ENCODE results near the gene MEIOSIN. TPM values are rescaled to one million over a fixed set of nuclear protein-coding genes. Genes with fewer than 3 reads are reported as not detected.

Gene MEIOSIN
- total and polyA plus RNA-seq, 9 of the 15 experiments (the other 6 are each of a cell fraction or from before 2014, with no cell fraction given): 0.06 to 2.0 (median 0.76) TPM

- TF ChIP-seq ASH1L (IDR thresholded peaks at IDR 0.05; ENCODE audit: borderline replicate concordance, low read depth, partially characterized antibody) (peak; percentile 83), TARDBP (IDR thresholded peaks at IDR 0.05) (0 out of 2 replicates have a peak, but pooled peaks have one; percentile 32), PBX2 (CRISPR knock-in tag; IDR thresholded peaks at IDR 0.05; ENCODE audit: low read depth) (no peak), PBX2 (tag; conservative IDR thresholded peaks at IDR 0.05; ENCODE audit: low read depth) (0 out of 2 replicates have a peak, but pooled peaks have one; percentile 25), ZNF644 (tag; IDR thresholded peaks at IDR 0.05; ENCODE audit: low read depth) (peak; percentile 84), KAT7 (CRISPR knock-in tag; IDR thresholded peaks at IDR 0.05; ENCODE audit: borderline replicate concordance) (no peak), CBX8 (IDR thresholded peaks at IDR 0.05; ENCODE audit: borderline replicate concordance, extremely low read depth, low read depth, low read length, poor library complexity, severe bottlenecking) (no peak), CHAMP1 (IDR thresholded peaks at IDR 0.05) (0 out of 2 replicates have a peak, but pooled peaks have one; percentile 67), HDAC1 (IDR thresholded peaks at IDR 0.05) (peak in 1 of 2 experiments; percentile 46; a peak in 1 of 4 replicates), FOSL1 (tag; conservative IDR thresholded peaks at IDR 0.05) (peak; percentile 54; the same call in 1 of the 2 replicates), ZNF589 (CRISPR knock-in tag; IDR thresholded peaks at IDR 0.05; ENCODE audit: low read depth) (peak; percentile 86; the same call in 1 of the 2 replicates), ZNF766 (CRISPR knock-in tag; conservative IDR thresholded peaks at IDR 0.05) (peak; percentile 69), STAT5A (IDR thresholded peaks at IDR 0.05; ENCODE audit: borderline replicate concordance, low read length) (no peak), ZNF311 (CRISPR knock-in tag; IDR thresholded peaks at IDR 0.05) (no peak), VEZF1 (CRISPR knock-in tag; IDR thresholded peaks at IDR 0.05) (peak; percentile 57), TBL1XR1 (IDR thresholded peaks at IDR 0.05; ENCODE audit: low read length in 2 of 2) (no peak), SRSF9 (IDR thresholded peaks at IDR 0.05; ENCODE audit: borderline replicate concordance, low read depth, low read length) (no peak), ZNF347 (CRISPR knock-in tag; IDR thresholded peaks at IDR 0.05; ENCODE audit: low read depth) (no peak), POLR2H (tag; IDR thresholded peaks at IDR 0.05; ENCODE audit: low read depth) (peak; percentile 94)
Measured at GRCh38 chr19:45739498-45740439, 6.5 kb downstream of the MEIOSIN start (continued).
